Panc1 (cell line): ENCODE results near the gene ATRAID.

Experiments
- CTCF ChIP-seq: fragments of 450-650 bp; IDR thresholded peaks from 2 replicates; pipeline ENCODE4 v1.5.1; 2017; ENCODE audit warnings: mild to moderate bottlenecking
- POLR2AphosphoS5 ChIP-seq: IDR thresholded peaks from 2 replicates; pipeline ENCODE4 v1.6.1; 2012; ENCODE audit warnings: mild to moderate bottlenecking, low read depth, low read length, moderate library complexity
- REST ChIP-seq, 2 experiments: IDR thresholded peaks; 2 replicates each; pipeline ENCODE4 v1.6.1; 2011 to 2012; ENCODE audit warnings: low read depth in 2 of 2, control low read depth in 1 of 2, low read length in 1 of 2, mild to moderate bottlenecking in 1 of 2, moderate library complexity in 1 of 2; ENCODE audit not compliant: insufficient read depth in 1 of 2
- SIN3A ChIP-seq: IDR thresholded peaks from 2 replicates; pipeline ENCODE4 v1.6.1; 2012; ENCODE audit warnings: low read depth, mild to moderate bottlenecking, low read length, moderate library complexity, borderline replicate concordance; ENCODE audit not compliant: insufficient read depth
- TCF7L2 ChIP-seq: IDR thresholded peaks from 2 replicates; pipeline ENCODE4 v1.6.1; 2011; ENCODE audit warnings: mild to moderate bottlenecking, low read depth, low read length, inconsistent platforms

- TF ChIP-seq CTCF (no peak), POLR2AphosphoS5 (no peak), REST (IDR thresholded peaks at IDR 0.05; ENCODE audit: insufficient read depth in 1 of 2, low read depth in 2 of 2, low read length in 1 of 2) (no peak), SIN3A (no peak), TCF7L2 (no peak)
These were observed 449 bp upstream of the ATRAID start for GRCh38 chr2:27211241-27211942.
